Measurements from ENCODE around the gene GAL3ST1.
A peak's percentile ranks its signal among the peaks of the same experiment; 100 is the strongest.

GAL3ST1 gene

GRCh38 chr22:30523646-30524489 is 50.6 kb downstream of the GAL3ST1 start:
- no peak for DNase-seq
- TF ChIP-seq, protein P1, sequence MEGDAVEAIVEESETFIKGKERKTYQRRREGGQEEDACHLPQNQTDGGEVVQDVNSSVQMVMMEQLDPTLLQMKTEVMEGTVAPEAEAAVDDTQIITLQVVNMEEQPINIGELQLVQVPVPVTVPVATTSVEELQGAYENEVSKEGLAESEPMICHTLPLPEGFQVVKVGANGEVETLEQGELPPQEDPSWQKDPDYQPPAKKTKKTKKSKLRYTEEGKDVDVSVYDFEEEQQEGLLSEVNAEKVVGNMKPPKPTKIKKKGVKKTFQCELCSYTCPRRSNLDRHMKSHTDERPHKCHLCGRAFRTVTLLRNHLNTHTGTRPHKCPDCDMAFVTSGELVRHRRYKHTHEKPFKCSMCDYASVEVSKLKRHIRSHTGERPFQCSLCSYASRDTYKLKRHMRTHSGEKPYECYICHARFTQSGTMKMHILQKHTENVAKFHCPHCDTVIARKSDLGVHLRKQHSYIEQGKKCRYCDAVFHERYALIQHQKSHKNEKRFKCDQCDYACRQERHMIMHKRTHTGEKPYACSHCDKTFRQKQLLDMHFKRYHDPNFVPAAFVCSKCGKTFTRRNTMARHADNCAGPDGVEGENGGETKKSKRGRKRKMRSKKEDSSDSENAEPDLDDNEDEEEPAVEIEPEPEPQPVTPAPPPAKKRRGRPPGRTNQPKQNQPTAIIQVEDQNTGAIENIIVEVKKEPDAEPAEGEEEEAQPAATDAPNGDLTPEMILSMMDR (IDR thresholded peaks at IDR 0.05; ENCODE audit: low read depth, low read length): no peak
- Histone ChIP-seq H3K9me3 (no peaks in the 10 kb centered on the region), H3K4me1 (no peaks in the 10 kb centered on the region), H3K36me3 (no peaks in the 10 kb centered on the region), H3K4me3 (ENCODE audit: low read depth, low read length) (no peak overlapping the region), H3K27me3 (no peaks in the 10 kb centered on the region)

GRCh38 chr22:30521368-30522156 is 52.9 kb downstream of the GAL3ST1 start:
- TF ChIP-seq, protein P1 (IDR thresholded peaks at IDR 0.05; ENCODE audit: low read depth, low read length): no peak
- Histone ChIP-seq H3K27me3 (no peaks in the 10 kb centered on the region), H3K9me3 (no peaks in the 10 kb centered on the region), H3K4me1 (no peaks in the 10 kb centered on the region), H3K36me3 (no peaks in the 10 kb centered on the region), H3K4me3 (ENCODE audit: low read depth, low read length) (no peak overlapping the region)
- peak; percentile 22 for DNase-seq

DNA sequence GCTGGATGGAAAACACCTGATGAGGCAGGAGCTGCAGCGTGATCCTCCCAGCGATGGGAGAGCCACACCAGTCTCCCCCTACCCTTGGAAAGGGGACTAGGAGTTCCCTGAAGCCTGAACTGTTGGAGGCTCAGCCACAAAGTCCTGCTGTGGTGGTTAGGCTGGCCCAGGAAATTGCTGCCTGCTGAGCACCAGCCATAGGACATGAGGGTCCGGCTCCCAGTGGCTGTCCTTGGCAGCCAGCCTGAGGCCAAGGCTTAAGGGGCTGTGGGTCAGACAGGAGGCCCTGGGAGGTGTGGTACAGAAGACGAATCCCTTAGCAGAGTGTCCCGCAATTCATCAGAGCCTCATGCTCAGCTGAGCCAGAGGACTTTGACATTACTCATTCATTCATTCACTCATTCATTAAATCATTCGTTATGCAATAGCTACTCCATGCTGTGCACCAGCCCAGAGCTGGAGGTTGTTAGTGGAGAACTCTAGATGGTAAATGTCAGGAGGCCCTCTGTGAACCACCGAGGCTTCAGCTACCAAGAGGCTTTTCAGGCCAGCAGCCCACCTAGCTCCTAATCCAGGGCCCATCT is 54.5 kb downstream of the GAL3ST1 start:
- H3K9me3 ChIP-seq: no peaks in the 10 kb centered on the region
- H3K4me3 ChIP-seq (ENCODE audit: low read depth, low read length): no peak overlapping the region
- no peaks in the 10 kb centered on the region for H3K4me1 ChIP-seq
- no peaks in the 10 kb centered on the region for H3K27me3 ChIP-seq
- TF ChIP-seq, protein P1 (IDR thresholded peaks at IDR 0.05; ENCODE audit: low read depth, low read length): no peak
- no peaks in the 10 kb centered on the region for H3K36me3 ChIP-seq
- no peak for DNase-seq

GRCh38 chr22:30516731-30517130 is 57.7 kb downstream of the GAL3ST1 start:
- no peaks in the 10 kb centered on the region for H3K4me1 ChIP-seq
- TF ChIP-seq, protein P1 (IDR thresholded peaks at IDR 0.05; ENCODE audit: low read depth, low read length): no peak
- no peaks in the 10 kb centered on the region for H3K36me3 ChIP-seq
- no peaks in the 10 kb centered on the region for H3K9me3 ChIP-seq
- DNase-seq: no peak
- H3K4me3 ChIP-seq (ENCODE audit: low read depth, low read length): no peak overlapping the region
- no peaks in the 10 kb centered on the region for H3K27me3 ChIP-seq

DNA sequence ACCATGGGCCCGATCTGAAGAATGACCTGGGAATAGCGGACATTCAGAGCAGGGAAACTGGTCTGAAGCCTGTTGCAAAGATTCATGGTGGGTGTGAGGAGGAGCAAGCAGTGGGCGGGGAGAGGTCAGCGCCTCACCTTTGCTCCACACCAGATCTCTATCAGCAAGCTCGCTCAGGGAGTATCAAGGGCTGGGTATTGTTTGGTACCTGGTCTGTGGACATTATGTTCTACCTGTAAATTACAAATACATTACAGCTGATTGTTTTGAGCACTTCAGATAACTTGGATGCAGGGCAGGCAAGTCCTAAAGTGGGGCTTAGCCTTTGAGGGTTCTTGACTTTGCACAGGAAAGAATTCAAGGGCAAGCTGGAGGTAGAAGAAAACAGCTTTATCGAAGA is 58.2 kb downstream of the GAL3ST1 start:
- no peak overlapping the region for H3K4me3 ChIP-seq (ENCODE audit: low read depth, low read length)
- TF ChIP-seq, protein P1 (IDR thresholded peaks at IDR 0.05; ENCODE audit: low read depth, low read length): no peak
- DNase-seq: no peak
- H3K4me1 ChIP-seq: no peaks in the 10 kb centered on the region
- H3K36me3 ChIP-seq: no peaks in the 10 kb centered on the region
- H3K27me3 ChIP-seq: no peaks in the 10 kb centered on the region
- no peaks in the 10 kb centered on the region for H3K9me3 ChIP-seq
